Ishikawa (cell line): Measurements from ENCODE around the gene ABCG1.

ENCODE experiments used
- CEBPB ChIP-seq: IDR thresholded peaks from 2 replicates; pipeline ENCODE4 v1.6.1; 2012
- EP300 ChIP-seq: IDR thresholded peaks from 2 replicates; pipeline ENCODE4 v1.6.1; 2012; ENCODE audit warnings: borderline replicate concordance
- FOXM1 ChIP-seq: IDR thresholded peaks from 2 replicates; pipeline ENCODE4 v1.6.1; 2012; ENCODE audit warnings: low read depth, borderline replicate concordance
- RAD21 ChIP-seq: IDR thresholded peaks from 2 replicates; pipeline ENCODE4 v1.6.1; 2012; ENCODE audit warnings: low read depth
- TAF1 ChIP-seq: IDR thresholded peaks from 2 replicates; pipeline ENCODE4 v1.6.1; 2012; ENCODE audit warnings: low read depth, mild to moderate bottlenecking
- TCF12 ChIP-seq: IDR thresholded peaks from 2 replicates; pipeline ENCODE4 v1.6.1; 2012; ENCODE audit warnings: low read depth
- TEAD4 ChIP-seq: IDR thresholded peaks from 2 replicates; pipeline ENCODE4 v1.6.1; 2012
- YY1 ChIP-seq: IDR thresholded peaks from 2 replicates; pipeline ENCODE4 v1.6.1; 2012; ENCODE audit warnings: low read depth

- no peak for TF ChIP-seq TCF12
- no peak for TF ChIP-seq TEAD4
- no peak for TF ChIP-seq YY1
- no peak for TF ChIP-seq FOXM1
- no peak for TF ChIP-seq EP300
- TF ChIP-seq CEBPB, result no peak
- no peak for TF ChIP-seq RAD21
- TF ChIP-seq TAF1, result no peak
These were observed 60.5 kb downstream of the ABCG1 start for GRCh38 chr21:42279341-42279871.
